T-helper 9 cell (primary cell): ENCODE data around the gene PAN3.

Experiments used
- DNase-seq: peaks from one replicate; pipeline ENCODE4 v3.0.0-alpha.2; 2020

PAN3 gene

GRCh38 chr13:28339419-28339818 is 201.1 kb downstream of the PAN3 start:
- DNase-seq, result no peak

- no peak for DNase-seq
Measured at GRCh38 chr13:28340272-28340793, 202.0 kb downstream of the PAN3 start.

- DNase-seq, result no peak
Measured at GRCh38 chr13:28342251-28342650, 203.9 kb downstream of the PAN3 start.

GRCh38 chr13:28344163-28344562 is 205.8 kb downstream of the PAN3 start:
- DNase-seq, result no peak
